ENCODE measurements around the gene CPEB1.

GRCh38 chr15:82543160-82543559 lies 104.0 kb downstream of the CPEB1 start:
- no peak for TF ChIP-seq CTCF (IDR thresholded peaks at IDR 0.05)
- TF ChIP-seq POLR2A (IDR thresholded peaks at IDR 0.05), result no peak
